SK-N-MC (cell line): ENCODE results near the gene PDSS2.
A peak's percentile ranks its signal among the peaks of the same experiment; 100 is the strongest.
"Not testable (repeated sequence)": the region's sequence is repeated elsewhere in the genome, so short reads cannot be mapped to it uniquely, and the experiment has no call there.

Experiments
- DNase-seq: peaks from one replicate; pipeline ENCODE4 v3.0.0-alpha.2; 2011; ENCODE audit warnings: low read depth, low spot score
- H3K27ac ChIP-seq: fragments of 200-600 bp; sonication (generic); 2 replicates; pipeline ENCODE4 v1.5.1; 2016; ENCODE audit warnings: mixed run types
- H3K36me3 ChIP-seq: fragments of 200-600 bp; sonication (generic); 2 replicates; pipeline ENCODE4 v1.6.1; 2017; ENCODE audit warnings: antibody characterized with exemption, low read length, mixed read lengths; ENCODE audit not compliant: insufficient read depth
- H3K4me3 ChIP-seq: fragments of 200-600 bp; sonication (generic); 2 replicates; pipeline ENCODE4 v1.5.1; 2016
- H3K9ac ChIP-seq: fragments of 200-600 bp; sonication (generic); 2 replicates; pipeline ENCODE4 v1.8.0; 2017; ENCODE audit warnings: mixed run types, mixed read lengths; ENCODE audit not compliant: insufficient read length
- H3K9me3 ChIP-seq: fragments of 200-600 bp; sonication (generic); 2 replicates; pipeline ENCODE4 v1.6.1; 2017; ENCODE audit warnings: low read depth, mild to moderate bottlenecking, antibody characterized with exemption, low read length, moderate library complexity, mixed read lengths
- EZH2 ChIP-seq: fragments of 200-600 bp; sonication (generic); IDR thresholded peaks from one replicate; pipeline ENCODE4 v1.6.1; 2017; ENCODE audit warnings: antibody characterized with exemption
- FOXP2 ChIP-seq: optimal IDR thresholded peaks from 2 replicates; pipeline ENCODE3; 2011; ENCODE audit warnings: mild to moderate bottlenecking, moderate library complexity; ENCODE audit not compliant: insufficient read depth; ENCODE audit errors: extremely low read length, control extremely low read depth
- POLR2AphosphoS5 ChIP-seq: IDR thresholded peaks from 2 replicates; pipeline ENCODE4 v1.6.1; 2012; ENCODE audit warnings: mild to moderate bottlenecking, low read depth, low read length, borderline replicate concordance

PDSS2 gene

DNA sequence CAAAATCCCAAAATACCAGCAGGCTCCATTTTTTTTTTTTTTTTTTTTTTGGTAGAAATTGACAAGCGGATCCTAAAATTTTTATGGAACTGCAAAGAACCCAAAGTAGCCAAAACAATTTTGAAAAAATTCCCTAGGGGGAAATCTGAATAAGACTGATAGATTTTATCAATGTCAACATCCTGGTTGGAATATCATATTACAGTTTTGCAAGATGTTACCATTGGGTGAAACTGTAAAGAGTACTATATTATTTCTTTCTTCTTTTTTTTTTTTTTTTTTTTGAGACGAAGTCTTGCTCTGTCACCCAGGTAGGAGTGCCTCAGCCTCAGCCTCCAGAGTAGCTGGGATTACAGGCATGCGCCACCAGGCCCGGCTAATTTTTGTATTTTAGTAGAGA is 314.7 kb downstream of the PDSS2 start:
- TF ChIP-seq POLR2AphosphoS5 (no peak), FOXP2 (no peak), EZH2 (no peak)
- Histone ChIP-seq H3K9ac (no peak overlapping the region), H3K36me3 (no peaks in the 10 kb centered on the region), H3K4me3 (no peak overlapping the region), H3K27ac (no peak overlapping the region), H3K9me3 (no peaks in the 10 kb centered on the region)
- no peak for DNase-seq

DNA sequence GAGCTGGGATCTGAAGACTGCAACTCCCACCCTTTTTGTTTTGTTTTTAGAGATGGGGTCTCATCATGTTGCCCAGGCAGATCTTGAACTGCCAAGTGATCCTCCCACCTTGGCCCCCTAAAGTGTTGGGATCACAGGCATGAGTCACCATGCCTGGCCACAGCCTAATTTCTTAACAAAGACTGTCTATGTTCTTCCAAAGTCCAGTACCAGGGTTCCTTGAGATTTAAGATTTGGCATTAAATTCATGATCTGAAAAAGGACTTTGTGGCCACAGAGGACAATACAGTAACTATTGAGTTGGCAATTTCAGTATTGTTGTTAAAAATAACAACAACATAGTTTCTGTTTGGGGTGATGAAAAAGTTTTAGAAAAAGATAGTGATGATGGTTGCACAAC is 315.4 kb downstream of the PDSS2 start:
- no peak for DNase-seq
- H3K9me3 ChIP-seq, result no peaks in the 10 kb centered on the region
- H3K27ac ChIP-seq, result no peak overlapping the region
- no peaks in the 10 kb centered on the region for H3K36me3 ChIP-seq
- no peak overlapping the region for H3K4me3 ChIP-seq
- TF ChIP-seq POLR2AphosphoS5, result no peak
- no peak for TF ChIP-seq EZH2
- TF ChIP-seq FOXP2, result no peak
- H3K9ac ChIP-seq, result no peak overlapping the region

DNA sequence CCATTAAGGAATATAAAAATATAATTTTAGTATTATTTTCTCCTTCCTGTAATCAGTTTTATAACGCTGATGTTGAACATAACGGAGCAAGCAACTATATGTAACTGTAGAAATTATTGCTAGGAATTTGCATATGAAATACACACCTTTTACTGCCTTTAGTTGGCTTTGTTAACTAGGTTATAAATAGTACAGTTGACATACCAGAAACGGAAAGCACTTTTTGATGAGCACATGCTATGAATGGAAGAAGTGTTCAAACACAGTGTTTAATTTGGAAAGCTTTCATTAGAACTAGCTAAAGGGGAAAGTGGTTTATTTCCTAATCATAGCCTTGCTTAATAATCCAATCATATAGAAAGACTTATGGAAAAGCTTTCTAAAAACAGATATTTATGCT is 318.8 kb downstream of the PDSS2 start:
- Histone ChIP-seq H3K36me3 (no peaks in the 10 kb centered on the region), H3K9ac (no peak overlapping the region), H3K9me3 (no peaks in the 10 kb centered on the region), H3K4me3 (no peak overlapping the region), H3K27ac (no peak overlapping the region)
- DNase-seq, result no peak
- TF ChIP-seq POLR2AphosphoS5 (no peak), FOXP2 (no peak), EZH2 (no peak)

GRCh38 chr6:107136324-107136723 is 323.0 kb downstream of the PDSS2 start:
- not testable (repeated sequence) for H3K9ac ChIP-seq, H3K27ac ChIP-seq, H3K4me3 ChIP-seq, H3K9me3 ChIP-seq, DNase-seq, H3K36me3 ChIP-seq

DNA sequence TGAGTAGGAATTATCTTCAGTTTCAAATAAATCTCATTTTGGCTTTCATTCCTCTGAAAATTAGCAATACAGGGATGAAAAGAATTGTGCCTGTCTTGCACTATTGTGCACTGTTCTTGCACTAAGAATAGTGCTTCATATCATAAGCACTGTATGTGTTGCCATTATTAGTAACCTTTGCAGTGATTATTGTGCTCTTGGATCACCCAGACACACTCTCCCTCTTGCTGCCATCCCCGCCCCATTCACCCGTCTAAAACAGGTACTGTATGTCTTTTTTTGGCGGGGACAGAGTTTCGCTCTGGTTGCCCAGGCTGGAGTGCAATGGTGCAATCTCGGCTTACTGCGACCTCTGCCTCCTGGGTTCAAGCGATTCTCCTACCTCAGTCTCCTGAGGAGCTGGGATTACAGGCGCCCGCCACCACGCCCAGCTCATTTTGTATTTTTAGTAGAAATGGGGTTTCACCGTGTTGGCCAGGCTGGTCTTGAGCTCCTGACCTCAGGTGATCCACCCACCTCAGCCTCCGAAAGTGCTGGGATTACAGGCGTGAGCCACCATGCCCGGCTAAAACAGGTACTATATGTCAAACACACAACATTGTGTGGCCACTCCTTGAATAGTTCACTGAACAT is 324.2 kb downstream of the PDSS2 start:
- H3K9me3 ChIP-seq, H3K36me3 ChIP-seq, H3K27ac ChIP-seq, H3K4me3 ChIP-seq, H3K9ac ChIP-seq, DNase-seq: not testable (repeated sequence)

- TF ChIP-seq EZH2 (no peak), POLR2AphosphoS5 (no peak), FOXP2 (no peak)
- Histone ChIP-seq H3K36me3 (no peaks in the 10 kb centered on the region), H3K9ac (no peak overlapping the region), H3K9me3 (no peaks in the 10 kb centered on the region), H3K4me3 (no peak overlapping the region), H3K27ac (no peak overlapping the region)
- no peak for DNase-seq
These were observed 326.9 kb downstream of the PDSS2 start for GRCh38 chr6:107132330-107132954.

DNA sequence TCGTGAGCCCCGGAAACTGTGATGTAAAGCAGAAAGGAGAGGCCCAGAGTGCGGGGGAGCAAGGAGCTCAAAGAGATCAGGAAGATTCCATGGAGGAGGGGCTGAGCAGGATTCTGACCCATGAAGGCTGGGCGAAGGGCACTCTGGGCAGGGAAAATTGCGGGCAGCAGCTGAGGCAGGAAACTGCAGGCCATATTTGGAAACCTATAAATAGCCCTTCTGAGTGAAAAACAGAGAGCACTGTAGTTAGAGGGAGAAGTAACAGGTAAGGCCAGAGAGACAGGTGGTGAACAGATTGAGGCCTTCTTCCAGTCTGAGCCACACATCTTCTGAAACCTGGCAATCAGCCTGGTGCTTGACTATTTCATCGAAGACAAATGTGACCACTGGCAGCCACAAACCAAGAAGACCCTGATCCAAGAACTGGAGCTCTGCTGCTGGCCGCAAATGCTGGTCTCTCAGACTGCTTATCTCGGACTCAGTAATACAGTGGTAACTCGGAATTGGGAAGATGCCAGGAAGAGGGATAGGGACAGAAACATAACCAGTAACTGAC is 329.9 kb downstream of the PDSS2 start:
- no peak overlapping the region for H3K27ac ChIP-seq
- no peak for DNase-seq
- TF ChIP-seq POLR2AphosphoS5 (no peak), EZH2 (no peak), FOXP2 (no peak)
- H3K9ac ChIP-seq, result no peak overlapping the region
- no peaks in the 10 kb centered on the region for H3K36me3 ChIP-seq
- H3K4me3 ChIP-seq, result no peak overlapping the region
- H3K9me3 ChIP-seq, result no peaks in the 10 kb centered on the region

- H3K9ac ChIP-seq, result no peak overlapping the region
- no peaks in the 10 kb centered on the region for H3K9me3 ChIP-seq
- no peak for DNase-seq
- H3K27ac ChIP-seq, result peak overlapping the region; percentile 38; the same call in 1 of the 2 replicates
- TF ChIP-seq EZH2 (no peak), POLR2AphosphoS5 (no peak)
- H3K4me3 ChIP-seq, result no peak overlapping the region
- H3K36me3 ChIP-seq, result no peaks in the 10 kb centered on the region
These were observed 330.8 kb downstream of the PDSS2 start for GRCh38 chr6:107128577-107128976.

GRCh38 chr6:107128175-107128574 is 331.2 kb downstream of the PDSS2 start:
- TF ChIP-seq FOXP2 (no peak), EZH2 (no peak), POLR2AphosphoS5 (no peak)
- Histone ChIP-seq H3K9me3 (no peaks in the 10 kb centered on the region), H3K4me3 (no peak overlapping the region), H3K9ac (no peak overlapping the region), H3K27ac (peak overlapping the region; percentile 38), H3K36me3 (no peaks in the 10 kb centered on the region)
- DNase-seq, result no peak
